OCI-M2 (cell line): ENCODE measurements around the gene IREB2.

ENCODE experiments used
- DNase-seq: peaks from one replicate; lab custom pipeline; 2025; ENCODE audit not compliant: unreplicated experiment; lab: John Stamatoyannopoulos, UW

The IREB2 gene

GRCh38 chr15:78405336-78405924, 32.6 kb upstream of the IREB2 start:
- no peak for DNase-seq

GRCh38 chr15:78406016-78406585, 31.9 kb upstream of the IREB2 start:
- DNase-seq, result no peak

DNA sequence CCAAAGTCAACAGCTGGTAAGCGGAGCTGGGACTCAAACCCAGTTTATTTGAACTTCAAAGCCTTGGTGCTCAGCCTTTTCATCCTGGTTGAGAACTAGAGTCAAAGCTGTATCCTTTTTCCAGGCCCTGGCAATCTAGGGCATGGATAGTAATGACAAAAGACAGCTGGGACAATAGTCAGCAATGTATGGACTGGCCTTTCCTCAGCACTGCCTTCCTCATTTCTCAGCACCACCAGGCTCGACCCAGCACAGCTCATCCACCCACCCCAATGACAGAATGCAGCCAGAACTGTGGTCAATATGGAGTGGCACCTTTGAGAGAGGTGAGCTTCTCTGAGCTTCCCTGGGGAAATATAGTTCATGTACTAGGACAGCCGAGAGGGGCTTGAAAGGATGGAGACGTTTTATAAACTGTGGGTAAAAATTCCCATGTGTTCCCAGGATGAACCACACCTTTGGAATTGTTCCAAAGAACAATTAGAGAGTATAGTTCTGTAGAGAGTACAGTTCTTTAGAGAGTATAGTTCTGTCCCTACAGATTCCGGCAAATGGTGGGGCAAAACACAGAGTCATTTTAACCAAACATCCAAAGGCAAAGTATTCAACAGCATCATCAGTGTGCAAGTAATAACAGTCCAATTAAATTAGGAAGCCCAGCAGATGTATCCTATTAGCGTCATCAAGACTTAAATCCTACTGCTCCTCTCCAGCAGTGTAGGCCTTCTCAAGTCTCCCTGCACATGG, 30.2 kb upstream of the IREB2 start:
- DNase-seq, result no peak

DNA sequence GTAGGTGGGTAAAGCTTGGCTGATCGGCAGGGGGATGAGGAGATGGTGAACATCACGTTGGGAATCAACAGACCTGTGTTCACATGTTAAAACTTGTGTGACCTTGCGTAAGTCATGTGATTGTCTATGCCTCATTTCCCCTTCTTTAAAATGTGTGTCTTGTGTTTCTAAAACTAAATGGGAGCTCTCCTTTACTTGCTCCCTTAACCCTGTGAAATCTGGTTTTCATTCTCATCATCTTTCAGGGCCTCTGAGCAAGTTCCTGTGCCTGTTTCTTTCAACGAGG, 29.7 kb upstream of the IREB2 start:
- no peak for DNase-seq

- no peak for DNase-seq
Observed at GRCh38 chr15:78408961-78409360, 29.1 kb upstream of the IREB2 start.

DNA sequence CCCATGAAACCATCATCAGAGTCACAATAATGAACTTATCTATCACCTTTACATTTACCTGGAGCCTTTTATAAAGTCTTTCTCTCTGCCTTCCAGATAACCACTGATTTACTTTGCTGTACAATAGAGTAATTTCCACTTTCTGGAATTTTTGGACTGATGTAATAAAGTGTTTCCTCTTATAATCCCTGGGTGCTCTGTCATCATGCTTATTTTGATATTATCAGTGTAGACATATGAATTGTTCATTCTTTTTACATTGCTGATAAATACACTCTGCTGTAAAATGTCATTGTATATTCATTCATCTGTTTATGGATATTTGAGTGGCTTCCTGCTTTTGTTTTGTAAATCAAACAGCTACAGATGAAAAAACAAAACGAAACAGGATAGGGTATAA, 27.0 kb upstream of the IREB2 start:
- DNase-seq, result no peak

- DNase-seq, result no peak
Observed at GRCh38 chr15:78414621-78415250, 23.3 kb upstream of the IREB2 start.

DNA sequence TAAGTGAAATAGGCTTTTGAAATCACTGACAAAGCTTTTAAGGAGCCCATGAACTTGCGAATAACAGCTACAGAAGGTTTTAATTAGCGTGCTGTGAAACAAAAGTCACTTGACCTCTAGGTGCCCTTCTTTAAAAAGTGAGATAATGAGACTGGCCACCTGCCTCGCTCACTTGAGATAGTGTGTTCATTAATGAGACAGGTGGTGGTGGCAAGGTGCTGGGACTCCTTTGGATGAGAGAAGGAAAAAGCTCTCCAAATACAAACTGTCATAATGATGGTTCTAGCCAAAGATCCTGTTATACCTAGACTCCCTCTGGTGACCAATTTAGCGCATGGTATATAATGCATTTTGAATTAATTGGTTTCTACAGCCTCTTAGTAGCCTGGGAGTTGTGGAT, 22.7 kb upstream of the IREB2 start:
- no peak for DNase-seq

DNA sequence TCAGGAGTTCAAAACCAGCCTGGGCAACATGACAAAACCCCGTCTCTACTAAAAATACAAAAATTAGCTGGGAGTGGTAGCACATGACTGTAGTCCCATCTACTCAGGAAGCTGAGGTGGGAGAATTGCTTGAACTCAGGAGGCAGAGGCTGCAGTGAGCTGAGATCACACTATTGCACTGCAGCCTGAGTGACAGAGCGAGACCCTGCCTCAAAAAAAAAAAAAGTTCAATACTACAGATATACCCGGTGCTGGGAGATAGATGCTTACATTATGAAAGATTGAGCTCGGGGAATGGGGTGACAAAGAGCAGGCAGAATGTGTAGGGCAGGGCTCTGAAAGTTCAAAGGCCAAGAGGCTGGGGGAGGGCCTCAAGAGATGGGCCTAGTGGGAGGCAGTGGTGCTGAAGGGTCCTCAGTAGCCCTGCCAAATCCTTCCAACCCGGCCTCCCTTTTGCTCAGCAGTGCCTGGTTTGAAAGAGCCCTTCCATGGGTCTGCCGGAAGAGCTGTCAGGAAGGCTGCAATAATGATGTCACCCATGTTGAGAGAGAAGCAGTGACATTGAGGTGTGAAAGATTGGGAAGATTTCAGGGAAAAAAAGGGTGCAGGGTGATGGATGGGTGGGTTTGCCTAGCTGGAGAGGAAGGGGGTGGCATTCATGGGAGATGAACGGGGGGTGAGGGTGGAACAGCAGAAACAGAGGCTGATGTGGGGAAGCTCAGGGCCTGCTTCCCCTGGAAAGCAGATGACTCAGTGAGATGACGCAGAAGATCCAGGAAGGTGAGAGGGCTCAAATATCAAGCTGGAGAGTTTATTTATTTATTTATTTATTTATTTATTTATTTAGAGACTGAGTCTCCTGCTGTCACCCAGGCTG, 20.0 kb upstream of the IREB2 start:
- DNase-seq, result no peak

- no peak for DNase-seq
Observed at GRCh38 chr15:78418686-78419085, 19.3 kb upstream of the IREB2 start.

DNA sequence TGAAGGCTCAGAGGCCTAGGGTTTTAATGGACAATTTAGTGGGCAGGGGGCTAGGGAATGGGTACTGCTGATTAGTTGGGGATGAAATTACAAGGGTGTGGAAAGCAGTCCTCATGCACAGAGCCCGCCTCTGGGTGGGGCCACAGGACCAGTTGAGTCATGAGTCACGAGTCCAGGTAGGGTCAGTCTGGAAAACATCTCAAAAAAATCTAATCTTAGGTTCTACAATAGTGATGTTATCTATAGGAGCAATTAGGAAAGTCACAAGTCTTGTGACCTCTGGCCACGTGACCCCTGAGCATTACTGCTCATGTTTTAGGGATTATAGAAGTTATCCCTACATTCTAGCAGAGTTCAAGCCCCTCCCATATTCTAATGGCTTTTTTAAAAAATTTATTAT, 18.6 kb upstream of the IREB2 start:
- DNase-seq, result no peak

- DNase-seq, result no peak
Observed at GRCh38 chr15:78420220-78420619, 17.8 kb upstream of the IREB2 start.

- DNase-seq, result no peak
Observed at GRCh38 chr15:78420766-78421165, 17.2 kb upstream of the IREB2 start.

- DNase-seq, result no peak
Observed at GRCh38 chr15:78421238-78421965, 16.6 kb upstream of the IREB2 start.

GRCh38 chr15:78422571-78423340, 15.3 kb upstream of the IREB2 start:
- DNase-seq, result no peak

DNA sequence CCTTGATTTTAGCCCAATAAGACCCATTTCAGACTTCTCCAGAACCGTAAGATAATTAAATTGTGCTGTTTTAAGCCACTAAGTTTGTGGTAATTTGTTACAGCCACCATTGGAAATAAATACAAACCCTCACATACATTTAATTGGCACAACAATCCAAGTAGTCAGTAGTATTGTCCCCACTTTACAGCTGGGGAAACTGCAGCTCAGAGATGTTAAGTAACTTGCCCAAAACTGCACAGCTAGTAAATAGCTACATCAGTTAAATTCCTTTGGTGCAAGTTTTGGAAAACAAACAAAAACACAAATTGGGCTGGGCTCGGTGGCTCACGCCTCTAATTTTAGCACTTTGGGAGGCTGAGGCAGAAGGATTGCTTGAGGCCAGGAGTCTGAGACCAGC, 13.3 kb upstream of the IREB2 start:
- DNase-seq, result no peak

- no peak for DNase-seq
Observed at GRCh38 chr15:78425643-78426042, 12.4 kb upstream of the IREB2 start.

- no peak for DNase-seq
Observed at GRCh38 chr15:78426300-78426699, 11.7 kb upstream of the IREB2 start.

- DNase-seq, result no peak
Observed at GRCh38 chr15:78427953-78428352, 10.1 kb upstream of the IREB2 start.

DNA sequence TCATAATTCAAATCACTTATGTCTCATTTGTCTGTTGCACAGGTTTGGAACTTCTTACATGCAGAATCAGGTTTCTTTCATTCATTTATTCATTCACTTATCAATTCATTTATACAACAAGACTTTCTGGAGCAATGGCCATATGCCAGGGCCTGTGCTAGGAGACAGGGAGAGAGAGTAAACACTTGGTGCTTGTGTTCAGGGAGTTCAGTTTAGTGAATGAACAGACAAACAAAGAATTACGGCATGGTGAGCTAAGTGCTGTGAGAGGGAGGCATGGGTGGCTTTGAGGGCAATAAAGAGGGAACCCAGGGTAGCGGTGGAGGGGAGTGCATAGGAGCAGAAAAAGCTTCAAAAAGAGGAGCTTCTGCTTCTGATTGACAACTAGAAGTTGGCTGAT, 8.5 kb upstream of the IREB2 start:
- DNase-seq, result no peak
